ENCODE results near the gene TMEM151B. TPM values are rescaled to one million over a fixed set of nuclear protein-coding genes. Genes with fewer than 3 reads are reported as not detected.

Gene TMEM151B
- total and polyA plus RNA-seq, 2 experiments from 2014 or later = 0.30 TPM

- TF ChIP-seq EZH2phosphoT487 (IDR thresholded peaks at IDR 0.05; ENCODE audit: low read depth, severe bottlenecking, unreplicated experiment) (no peak), CTCF (IDR thresholded peaks at IDR 0.05; ENCODE audit: poor library complexity) (peak; percentile 44)
- peak; percentile 65 for DNase-seq (ENCODE audit: low spot score)
- Histone ChIP-seq H3K9me3 (ENCODE audit: low read depth) (no peaks in the 10 kb centered on the region), H3K4me3 (no peak overlapping the region), H3K27ac (no peak overlapping the region), H3K36me3 (replicated peaks; ENCODE audit: insufficient read depth, low read depth) (no peaks in the 10 kb centered on the region), H3K4me1 (ENCODE audit: insufficient read depth) (peaks cover 19% of the 10 kb centered on the region), H4K20me1 (ENCODE audit: insufficient read depth, poor library complexity, severe bottlenecking) (peaks cover 64% of the 10 kb centered on the region), H3K79me2 (peaks cover 68% of the 10 kb centered on the region), H3K27me3 (no peaks in the 10 kb centered on the region), H3K4me2 (no peak overlapping the region), H2AFZ (no peak overlapping the region), H3K9me2 (replicated peaks; ENCODE audit: insufficient read depth) (no peaks in the 10 kb centered on the region)
- 82% methylated on average over 10 of the region's 10 CpGs for WGBS (ENCODE audit: low lambda C conversion rate, missing lambda C conversion rate)
Observed at GRCh38 chr6:44253307-44254101, 16.7 kb upstream of the TMEM151B start.

- TF ChIP-seq EZH2 (IDR thresholded peaks at IDR 0.05; ENCODE audit: borderline replicate concordance) = no peak
- no peak for TF ChIP-seq CTCF (IDR thresholded peaks at IDR 0.05; ENCODE audit: poor library complexity)
- TF ChIP-seq EZH2phosphoT487 (IDR thresholded peaks at IDR 0.05; ENCODE audit: low read depth, severe bottlenecking, unreplicated experiment) = no peak
- H3K4me3 ChIP-seq = no peak overlapping the region
- H3K36me3 ChIP-seq (replicated peaks; ENCODE audit: insufficient read depth, low read depth) = no peaks in the 10 kb centered on the region
Observed at GRCh38 chr6:44254191-44255104, 15.8 kb upstream of the TMEM151B start.

GRCh38 chr6:44255105-44255808 lies 15.0 kb upstream of the TMEM151B start:
- no peak overlapping the region for H3K4me3 ChIP-seq
- no peak for TF ChIP-seq CTCF (IDR thresholded peaks at IDR 0.05; ENCODE audit: poor library complexity)
- no peak for TF ChIP-seq EZH2phosphoT487 (IDR thresholded peaks at IDR 0.05; ENCODE audit: low read depth, severe bottlenecking, unreplicated experiment)
- TF ChIP-seq EZH2 (IDR thresholded peaks at IDR 0.05; ENCODE audit: borderline replicate concordance) = no peak
- no peaks in the 10 kb centered on the region for H3K36me3 ChIP-seq (replicated peaks; ENCODE audit: insufficient read depth, low read depth)
- peaks cover 47% of the 10 kb centered on the region for H4K20me1 ChIP-seq (ENCODE audit: insufficient read depth, poor library complexity, severe bottlenecking)
- no peak overlapping the region for H3K27ac ChIP-seq
- DNase-seq (ENCODE audit: low spot score) = no peak
- peaks cover 50% of the 10 kb centered on the region for H3K79me2 ChIP-seq
- H3K27me3 ChIP-seq = no peaks in the 10 kb centered on the region
- peak overlapping the region; percentile 98 for H3K4me2 ChIP-seq
- no peaks in the 10 kb centered on the region for H3K9me2 ChIP-seq (replicated peaks; ENCODE audit: insufficient read depth)
- WGBS (ENCODE audit: low lambda C conversion rate, missing lambda C conversion rate) = 85% methylated on average over 16 of the region's 16 CpGs
- H2AFZ ChIP-seq = no peak overlapping the region
- H3K9me3 ChIP-seq (ENCODE audit: low read depth) = no peaks in the 10 kb centered on the region
- peaks cover 5% of the 10 kb centered on the region for H3K4me1 ChIP-seq (ENCODE audit: insufficient read depth)

More at GRCh38 chr6:44254191-44255104, 15.8 kb upstream of the TMEM151B start:
- Histone ChIP-seq H3K27me3 (no peaks in the 10 kb centered on the region), H4K20me1 (ENCODE audit: insufficient read depth, poor library complexity, severe bottlenecking) (peaks cover 55% of the 10 kb centered on the region), H3K9me2 (replicated peaks; ENCODE audit: insufficient read depth) (no peaks in the 10 kb centered on the region), H3K27ac (no peak overlapping the region), H3K79me2 (peaks cover 58% of the 10 kb centered on the region), H3K4me1 (ENCODE audit: insufficient read depth) (peaks cover 9% of the 10 kb centered on the region), H2AFZ (no peak overlapping the region), H3K9me3 (ENCODE audit: low read depth) (no peaks in the 10 kb centered on the region), H3K4me2 (no peak overlapping the region)
- WGBS (ENCODE audit: low lambda C conversion rate, missing lambda C conversion rate) = 87% methylated on average over 12 of the region's 12 CpGs
- no peak for DNase-seq (ENCODE audit: low spot score)
